MCF 10A (cell line): ENCODE measurements around the gene LTBP2. TPM values are rescaled to one million over a fixed set of nuclear protein-coding genes. Genes with fewer than 3 reads are reported as not detected.

ENCODE experiments used
- BruUV-seq: library from RNA; stranded (reverse); fragments of 400-500 nt; replicated peaks from 2 replicates; lab custom pipeline; 2021; lab: Mats Ljungman, UMichigan
- CTCF ChIA-PET: fragments of 300-600 bp; sonication (Branson Sonifier 250); formaldehyde crosslinking; extraction: SDS; loops from one replicate; lab custom pipeline; 2021; ENCODE audit warnings: antibody characterized with exemption, inconsistent platforms; lab: Yijun Ruan, JAX
- POLR2A ChIA-PET: fragments of 300-600, 350-650 bp; sonication (Branson Sonifier 250); formaldehyde crosslinking; extraction: SDS; loops from one replicate; lab custom pipeline; 2020; ENCODE audit warnings: antibody characterized with exemption, inconsistent platforms; lab: Yijun Ruan, JAX
- DNase-seq: peaks from one replicate; pipeline ENCODE4 v3.0.0-alpha.2; 2018; ENCODE audit not compliant: unreplicated experiment
- H3K27ac Mint-ChIP-seq: one replicate; pipeline ENCODE4 v1.8.0; 2022; ENCODE audit warnings: mild to moderate bottlenecking, low read depth, mixed read lengths; ENCODE audit not compliant: unreplicated experiment
- H3K27me3 Mint-ChIP-seq: one replicate; pipeline ENCODE4 v1.8.0; 2022; ENCODE audit warnings: mixed read lengths; ENCODE audit not compliant: insufficient read depth, unreplicated experiment
- H3K36me3 Mint-ChIP-seq: one replicate; pipeline ENCODE4 v1.8.0; 2022; ENCODE audit warnings: mild to moderate bottlenecking, moderate library complexity, mixed read lengths; ENCODE audit not compliant: insufficient read depth, unreplicated experiment
- H3K4me1 Mint-ChIP-seq: one replicate; pipeline ENCODE4 v1.8.0; 2022; ENCODE audit warnings: mixed read lengths; ENCODE audit not compliant: insufficient read depth, unreplicated experiment
- H3K4me3 Mint-ChIP-seq: one replicate; pipeline ENCODE4 v1.8.0; 2022; ENCODE audit warnings: mild to moderate bottlenecking, moderate library complexity, mixed read lengths; ENCODE audit not compliant: unreplicated experiment
- H3K9me3 Mint-ChIP-seq: one replicate; pipeline ENCODE4 v1.8.0; 2022; ENCODE audit warnings: mixed read lengths; ENCODE audit not compliant: unreplicated experiment
- intact Hi-C: fragments of 100-400 bp; cut with micrococcal nuclease; formaldehyde crosslinking; loops from 2 replicates; pipeline ENCODE4 v1.14.1; 2022
- total RNA-seq: library from RNA; stranded (reverse); gene quantifications from 2 replicates; pipeline ENCODE4 v1.2.3, GENCODE V29; 2022
- TF ChIP-seq, protein P1 (sequence below): fragments of 200-600 bp; IDR thresholded peaks from one replicate; pipeline ENCODE4 v1.8.0; 2022; ENCODE audit warnings: antibody characterized with exemption, mild to moderate bottlenecking; ENCODE audit not compliant: unreplicated experiment

LTBP2 gene
- total RNA-seq, 1 experiment from 2014 or later, result 16.8 TPM

DNA sequence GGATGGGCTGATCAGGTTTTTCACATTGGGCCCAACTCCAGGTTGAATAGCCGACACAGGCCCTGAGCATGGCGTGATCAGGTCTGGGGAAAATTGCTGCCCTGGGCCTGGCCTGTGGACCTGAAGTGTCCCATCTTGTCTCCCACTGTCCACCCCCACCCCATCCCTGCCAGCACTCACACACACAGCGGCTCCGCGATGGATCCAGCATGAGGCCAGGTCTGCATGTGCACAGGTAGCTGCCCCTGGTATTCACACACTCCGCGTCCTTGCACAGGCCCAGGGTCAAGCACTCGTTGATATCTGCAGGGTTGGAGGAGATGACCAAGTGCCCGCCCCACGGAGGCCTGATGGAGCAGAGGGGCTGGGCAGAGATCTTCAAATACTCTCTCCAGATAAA, 79.8 kb downstream of the LTBP2 start:
- BruUV-seq, result no TSS peak
- Mint-ChIP-seq H3K36me3 (peaks cover 7% of the 10 kb centered on the region), H3K27ac (peak overlapping the region; percentile 65), H3K4me3 (no peak overlapping the region), H3K27me3 (no peaks in the 10 kb centered on the region), H3K9me3 (no peaks in the 10 kb centered on the region), H3K4me1 (peaks cover 12% of the 10 kb centered on the region)
- TF ChIP-seq, protein P1, sequence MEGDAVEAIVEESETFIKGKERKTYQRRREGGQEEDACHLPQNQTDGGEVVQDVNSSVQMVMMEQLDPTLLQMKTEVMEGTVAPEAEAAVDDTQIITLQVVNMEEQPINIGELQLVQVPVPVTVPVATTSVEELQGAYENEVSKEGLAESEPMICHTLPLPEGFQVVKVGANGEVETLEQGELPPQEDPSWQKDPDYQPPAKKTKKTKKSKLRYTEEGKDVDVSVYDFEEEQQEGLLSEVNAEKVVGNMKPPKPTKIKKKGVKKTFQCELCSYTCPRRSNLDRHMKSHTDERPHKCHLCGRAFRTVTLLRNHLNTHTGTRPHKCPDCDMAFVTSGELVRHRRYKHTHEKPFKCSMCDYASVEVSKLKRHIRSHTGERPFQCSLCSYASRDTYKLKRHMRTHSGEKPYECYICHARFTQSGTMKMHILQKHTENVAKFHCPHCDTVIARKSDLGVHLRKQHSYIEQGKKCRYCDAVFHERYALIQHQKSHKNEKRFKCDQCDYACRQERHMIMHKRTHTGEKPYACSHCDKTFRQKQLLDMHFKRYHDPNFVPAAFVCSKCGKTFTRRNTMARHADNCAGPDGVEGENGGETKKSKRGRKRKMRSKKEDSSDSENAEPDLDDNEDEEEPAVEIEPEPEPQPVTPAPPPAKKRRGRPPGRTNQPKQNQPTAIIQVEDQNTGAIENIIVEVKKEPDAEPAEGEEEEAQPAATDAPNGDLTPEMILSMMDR, result no peak
- no peak for DNase-seq
- intact Hi-C loops, result no loop called here
- ChIA-PET CTCF (interaction anchor here (0.6 to 1.2 kb wide), 2 partner anchors 31 to 675 kb away, joined by 4 read pairs; no protein-coding TSS in a partner anchor), POLR2A (no interaction called here)

DNA sequence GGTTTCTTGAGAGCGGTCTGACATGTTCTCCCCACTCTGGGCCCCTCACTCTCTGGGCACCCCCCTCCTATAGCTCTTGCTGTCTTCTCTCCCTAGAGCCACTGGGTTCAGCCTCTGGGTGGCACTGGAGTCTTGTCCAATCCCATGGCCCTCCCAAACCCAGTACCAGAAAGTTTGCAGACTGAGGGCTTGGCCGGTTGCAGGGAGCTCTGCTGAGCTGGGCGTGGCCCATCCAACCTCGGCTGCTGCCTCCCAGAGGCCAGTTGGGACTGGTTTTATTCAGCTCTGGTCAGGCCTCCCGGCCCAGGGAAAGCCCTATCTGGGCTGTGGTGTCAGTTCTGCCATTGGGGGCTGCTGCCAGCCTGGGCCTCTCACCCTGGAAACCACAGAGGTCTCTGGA, 80.6 kb downstream of the LTBP2 start:
- peaks cover 12% of the 10 kb centered on the region for H3K4me1 Mint-ChIP-seq
- no peak overlapping the region for H3K4me3 Mint-ChIP-seq
- BruUV-seq, result no TSS peak
- peaks cover 4% of the 10 kb centered on the region for H3K36me3 Mint-ChIP-seq
- DNase-seq, result peak; percentile 79
- no peaks in the 10 kb centered on the region for H3K27me3 Mint-ChIP-seq
- peak overlapping the region; percentile 65 for H3K27ac Mint-ChIP-seq
- no peaks in the 10 kb centered on the region for H3K9me3 Mint-ChIP-seq
- POLR2A ChIA-PET, result interaction anchor here (1.1 kb wide), 2 partner anchors 38 to 41 kb away, joined by 5 to 7 read pairs; partner anchors contain the start of genes ISCA2 and NPC2
- intact Hi-C loops, result loop anchor here (1.0 kb wide), 1 partner anchor 182 kb away; the partner anchor contains the start of genes AREL1 and FCF1
- TF ChIP-seq, protein P1, result peak; percentile 18
- CTCF ChIA-PET, result interaction anchor here (0.6 to 1.0 kb wide), 6 partner anchors 17 to 305 kb away, joined by 3 to 4 read pairs (median 4); no protein-coding TSS in a partner anchor

DNA sequence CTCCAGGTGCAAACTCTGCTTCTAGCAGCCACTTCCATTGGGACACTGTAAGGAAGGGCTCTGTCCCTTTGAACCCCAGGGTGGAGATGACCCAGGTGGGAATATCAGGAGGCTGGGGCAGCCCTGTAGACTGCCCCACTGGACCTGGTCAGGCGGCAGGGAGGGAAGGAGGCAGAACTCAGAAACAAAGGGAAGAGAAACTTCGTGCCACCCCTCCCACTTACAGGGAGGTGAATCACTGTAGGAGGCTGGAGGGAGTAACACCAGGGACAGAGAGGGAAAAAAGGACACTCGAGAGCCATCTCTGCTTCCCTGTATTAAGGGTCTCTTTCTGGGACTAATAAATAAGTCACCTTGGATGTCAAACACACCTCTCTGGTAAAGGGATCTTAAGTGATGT, 81.0 kb downstream of the LTBP2 start:
- POLR2A ChIA-PET, result interaction anchor here (0.9 to 1.1 kb wide), 3 partner anchors 38 to 60 kb away, joined by 3 to 7 read pairs (median 5); partner anchors contain the start of genes ISCA2 and NPC2
- no peaks in the 10 kb centered on the region for H3K27me3 Mint-ChIP-seq
- TF ChIP-seq, protein P1, result no peak
- no peak overlapping the region for H3K4me3 Mint-ChIP-seq
- intact Hi-C loops, result loop anchor here (1.0 kb wide), 1 partner anchor 182 kb away; the partner anchor contains the start of genes AREL1 and FCF1
- H3K36me3 Mint-ChIP-seq, result peaks cover 4% of the 10 kb centered on the region
- CTCF ChIA-PET, result interaction anchor here (0.6 to 1.0 kb wide), 4 partner anchors 18 to 87 kb away, joined by 3 to 4 read pairs (median 4); no protein-coding TSS in a partner anchor
- H3K9me3 Mint-ChIP-seq, result no peaks in the 10 kb centered on the region
- H3K27ac Mint-ChIP-seq, result peak overlapping the region; percentile 65
- DNase-seq, result no peak
- H3K4me1 Mint-ChIP-seq, result peaks cover 12% of the 10 kb centered on the region
- BruUV-seq, result no TSS peak

DNA sequence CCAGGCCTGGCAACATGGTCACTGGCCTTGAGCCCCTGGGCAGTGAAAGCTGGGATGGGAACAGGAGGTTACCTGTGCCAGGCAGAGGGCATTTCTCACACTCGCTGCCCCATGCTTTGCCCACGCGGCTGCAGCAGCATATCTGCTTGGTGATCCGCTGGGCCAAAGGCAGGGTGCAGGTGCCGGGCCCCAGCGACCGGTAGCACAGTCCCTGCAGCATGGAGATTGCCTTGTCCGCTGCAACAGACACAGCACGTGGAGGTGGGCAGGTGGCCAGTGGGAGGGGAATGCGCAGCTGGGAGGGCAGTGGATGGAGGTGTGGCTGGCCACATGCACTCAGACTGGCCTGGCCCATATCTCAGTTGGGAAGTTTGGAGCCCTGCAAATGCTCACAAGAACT, 83.2 kb downstream of the LTBP2 start:
- TF ChIP-seq, protein P1, result no peak
- POLR2A ChIA-PET, result no interaction called here
- no peak for DNase-seq
- Mint-ChIP-seq H3K4me3 (no peak overlapping the region), H3K9me3 (no peaks in the 10 kb centered on the region), H3K27me3 (no peaks in the 10 kb centered on the region), H3K27ac (no peak overlapping the region), H3K36me3 (peaks cover 4% of the 10 kb centered on the region), H3K4me1 (peaks cover 12% of the 10 kb centered on the region)
- CTCF ChIA-PET, result no interaction called here
- intact Hi-C loops, result no loop called here
- no TSS peak for BruUV-seq
